Motor neuron (in vitro differentiated cells): ENCODE measurements around the gene OTOG. TPM values are rescaled to one million over a fixed set of nuclear protein-coding genes. Genes with fewer than 3 reads are reported as not detected.

Source experiments
- ATAC-seq, 8 experiments: fragments of 200-7000 bp; cut with Tn5 transposase; replicated peaks in 6 of 8; 2 replicates each; pipeline ENCODE4 v1.8.0; 2021; ENCODE audit warnings: mild to moderate bottlenecking in 8 of 8, moderate library complexity in 8 of 8
- H3K27ac ChIP-seq, 2 donors: fragments of 250-450 bp; sonication (Bioruptor Pico); 2 replicates each; pipeline ENCODE4 v1.9.0; 2021; ENCODE audit warnings: antibody characterized with exemption in 2 of 2, mild to moderate bottlenecking in 2 of 2, moderate library complexity in 1 of 2
- H3K4me1 ChIP-seq, 2 donors: fragments of 250-450 bp; sonication (Bioruptor Pico); replicated peaks in 1 of 2; 2 replicates each; pipeline ENCODE4 v1.6.1; 2021; ENCODE audit warnings: antibody characterized with exemption in 2 of 2, mild to moderate bottlenecking in 2 of 2, moderate library complexity in 1 of 2
- H3K4me3 ChIP-seq, 5 donors: fragments of 250-450 bp; sonication (Bioruptor Pico); 2 replicates each; pipeline ENCODE4 v1.9.0; 2021; ENCODE audit warnings: antibody characterized with exemption in 5 of 5, mild to moderate bottlenecking in 5 of 5, moderate library complexity in 4 of 5
- WGBS, 10 experiments: fragments of 450-650 bp; shearing (Covaris generic); methylation state at CpG; one replicate each; pipeline ENCODE4 v1.0.0; 2022; 5-methylcytosine and 5-hydroxymethylcytosine counted together
- in situ Hi-C, 9 experiments: fragments of 400-800 bp; cut with MboI; loops; one replicate each; pipeline ENCODE4 v1.15.0; 2021; ENCODE audit warnings: low sequenced_read_pairs in 9 of 9, low pct_unique_long_range_greater_than_20kb in 2 of 9; ENCODE audit not compliant: unreplicated experiment in 9 of 9
- total RNA-seq, 8 experiments: library from RNA; unstranded; fragments of 300-600 nt; gene quantifications; 2 replicates each; pipeline versions ENCODE4 v1.2.3 to v1.2.4, GENCODE V29; 2022

OTOG gene
- total RNA-seq, 8 experiments from 2014 or later, result 0.09 to 0.49 (median 0.14) TPM; not detected in 2

GRCh38 chr11:17588166-17588565 is 41.1 kb downstream of the OTOG start:
- in situ Hi-C loops, result loop anchor here in 3 of 9 experiments (25.0 kb wide), 1 partner anchor 399 kb away; no protein-coding TSS in a partner anchor
- WGBS, 10 experiments, result 0 to 79% (median 47%) methylated on average over 1 to 5 of the region's 8 CpGs; no CpG with 5 or more reads in 5 of the 10 experiments
- ATAC-seq, result no peak

GRCh38 chr11:17588721-17589120 is 41.7 kb downstream of the OTOG start:
- no peak overlapping the region for H3K27ac ChIP-seq
- 20 to 87% (median 85%) methylated on average over 1 to 4 of the region's 4 CpGs; no CpG with 5 or more reads in 5 of the 10 experiments for WGBS, 10 experiments
- no peak overlapping the region for H3K4me3 ChIP-seq
- H3K4me1 ChIP-seq, result no peaks in the 10 kb centered on the region
- no peak for ATAC-seq
- in situ Hi-C loops, result loop anchor here in 3 of 9 experiments (25.0 kb wide), 1 partner anchor 399 kb away; no protein-coding TSS in a partner anchor

More at GRCh38 chr11:17588166-17588565, 41.1 kb downstream of the OTOG start:
- H3K4me1 ChIP-seq, result no peaks in the 10 kb centered on the region
- H3K4me3 ChIP-seq, result no peak overlapping the region
- H3K27ac ChIP-seq, result no peak overlapping the region

- ATAC-seq, result no peak
- in situ Hi-C loops, result loop anchor here in 3 of 9 experiments (25.0 kb wide), 1 partner anchor 397 kb away; no protein-coding TSS in a partner anchor
- WGBS, 10 experiments, result 54 to 100% (median 81%) methylated on average over 1 to 5 of the region's 7 CpGs; no CpG with 5 or more reads in 2 of the 10 experiments
- Histone ChIP-seq H3K4me1 (no peaks in the 10 kb centered on the region), H3K4me3 (no peak overlapping the region), H3K27ac (no peak overlapping the region)
Observed at GRCh38 chr11:17590463-17590862, 43.4 kb downstream of the OTOG start.

DNA sequence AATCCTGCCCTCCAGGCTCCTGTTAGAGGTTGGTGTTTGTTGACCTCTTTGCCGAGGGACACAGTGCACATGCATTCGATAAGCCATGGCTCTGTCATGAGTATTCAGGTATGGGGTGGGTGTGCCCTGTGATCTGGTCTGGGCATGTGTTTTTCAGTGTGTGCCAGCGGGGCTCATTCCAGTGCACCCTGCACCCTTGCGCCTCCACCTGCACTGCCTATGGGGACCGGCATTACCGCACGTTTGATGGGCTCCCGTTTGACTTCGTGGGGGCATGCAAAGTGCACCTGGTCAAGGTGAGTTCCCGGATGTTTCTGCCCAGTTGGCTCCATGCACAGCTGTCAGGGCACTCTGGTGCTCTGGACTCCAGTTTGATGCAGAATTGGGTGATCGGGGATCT is 44.2 kb downstream of the OTOG start:
- no peak overlapping the region for H3K4me3 ChIP-seq
- 27 to 91% (median 71%) methylated on average over 1 to 10 of the region's 11 CpGs; no CpG with 5 or more reads in 1 of the 10 experiments for WGBS, 10 experiments
- no peaks in the 10 kb centered on the region for H3K4me1 ChIP-seq
- in situ Hi-C loops, result loop anchor here in 3 of 9 experiments (25.0 kb wide), 1 partner anchor 396 kb away; no protein-coding TSS in a partner anchor
- no peak for ATAC-seq
- H3K27ac ChIP-seq, result no peak overlapping the region

DNA sequence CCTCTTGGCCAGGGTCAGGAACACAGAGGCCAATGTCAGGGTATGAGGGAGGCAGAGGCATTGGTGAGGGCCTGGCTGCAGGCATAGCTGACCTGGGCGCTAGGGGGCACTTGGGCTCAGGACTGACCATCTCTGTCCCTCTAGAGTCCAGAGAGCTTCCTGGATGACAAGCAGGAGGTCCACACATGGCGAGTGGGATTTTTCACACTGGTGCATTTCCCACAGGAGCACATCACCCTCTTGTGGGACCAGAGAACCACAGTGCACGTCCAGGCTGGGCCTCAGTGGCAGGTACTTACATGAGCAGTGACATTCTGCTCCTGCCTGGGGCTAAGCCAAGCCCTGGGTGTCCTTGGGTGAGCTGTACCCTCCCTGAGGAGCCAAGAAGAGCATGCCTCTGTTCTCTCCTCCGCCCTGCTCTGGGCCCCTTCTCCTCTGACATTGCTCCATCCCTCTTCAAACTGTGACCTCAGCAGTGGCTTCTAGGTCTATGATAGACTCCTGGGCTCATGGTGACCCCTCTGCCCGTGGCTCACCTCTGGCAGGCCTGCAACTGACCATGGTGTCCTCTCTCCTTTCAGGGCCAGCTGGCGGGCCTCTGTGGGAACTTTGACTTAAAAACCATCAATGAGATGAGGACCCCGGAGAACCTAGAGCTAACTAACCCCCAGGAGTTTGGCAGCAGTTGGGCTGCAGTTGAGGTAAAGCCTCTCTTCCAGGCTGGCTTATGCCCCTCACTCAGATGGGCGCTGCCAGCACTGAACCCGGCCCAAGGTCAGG is 46.6 kb downstream of the OTOG start:
- in situ Hi-C loops, result loop anchor here in 3 of 9 experiments (25.0 kb wide), 1 partner anchor 394 kb away; no protein-coding TSS in a partner anchor
- Histone ChIP-seq H3K4me1 (no peaks in the 10 kb centered on the region), H3K4me3 (no peak overlapping the region), H3K27ac (no peak overlapping the region)
- 0 to 100% (median 57%) methylated on average over 1 to 3 of the region's 9 CpGs; no CpG with 5 or more reads in 3 of the 10 experiments for WGBS, 10 experiments
- ATAC-seq, result no peak

DNA sequence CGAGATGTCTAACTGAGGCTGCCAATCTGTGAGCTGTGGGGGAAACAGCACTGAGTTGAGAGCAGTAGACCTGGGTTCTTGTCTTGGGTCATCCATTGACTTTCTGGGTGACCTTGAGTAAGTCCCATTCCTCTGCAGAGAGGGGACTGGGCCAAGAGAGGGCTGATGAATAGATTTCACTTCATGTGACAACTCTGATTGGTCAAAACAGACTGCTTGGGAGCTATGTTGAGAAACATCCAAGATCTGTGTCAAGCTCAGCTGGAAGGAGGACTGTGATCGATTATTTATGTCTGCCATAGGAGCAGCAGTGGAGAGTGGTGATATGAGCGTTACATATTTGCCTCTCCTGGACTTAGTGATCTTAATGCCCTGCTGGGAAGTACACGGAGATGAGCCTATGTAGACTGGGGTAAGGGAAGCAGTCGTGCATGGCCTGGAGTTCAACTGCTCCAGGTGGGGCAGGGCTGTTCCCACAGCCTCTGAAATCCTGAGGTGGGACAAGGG is 47.7 kb downstream of the OTOG start:
- in situ Hi-C loops, result loop anchor here in 4 of 9 experiments (5.0 to 25.0 kb wide), 2 partner anchors 388 to 393 kb away; no protein-coding TSS in a partner anchor
- 40 to 100% (median 73%) methylated on average over 1 to 4 of the region's 5 CpGs; no CpG with 5 or more reads in 2 of the 10 experiments for WGBS, 10 experiments

DNA sequence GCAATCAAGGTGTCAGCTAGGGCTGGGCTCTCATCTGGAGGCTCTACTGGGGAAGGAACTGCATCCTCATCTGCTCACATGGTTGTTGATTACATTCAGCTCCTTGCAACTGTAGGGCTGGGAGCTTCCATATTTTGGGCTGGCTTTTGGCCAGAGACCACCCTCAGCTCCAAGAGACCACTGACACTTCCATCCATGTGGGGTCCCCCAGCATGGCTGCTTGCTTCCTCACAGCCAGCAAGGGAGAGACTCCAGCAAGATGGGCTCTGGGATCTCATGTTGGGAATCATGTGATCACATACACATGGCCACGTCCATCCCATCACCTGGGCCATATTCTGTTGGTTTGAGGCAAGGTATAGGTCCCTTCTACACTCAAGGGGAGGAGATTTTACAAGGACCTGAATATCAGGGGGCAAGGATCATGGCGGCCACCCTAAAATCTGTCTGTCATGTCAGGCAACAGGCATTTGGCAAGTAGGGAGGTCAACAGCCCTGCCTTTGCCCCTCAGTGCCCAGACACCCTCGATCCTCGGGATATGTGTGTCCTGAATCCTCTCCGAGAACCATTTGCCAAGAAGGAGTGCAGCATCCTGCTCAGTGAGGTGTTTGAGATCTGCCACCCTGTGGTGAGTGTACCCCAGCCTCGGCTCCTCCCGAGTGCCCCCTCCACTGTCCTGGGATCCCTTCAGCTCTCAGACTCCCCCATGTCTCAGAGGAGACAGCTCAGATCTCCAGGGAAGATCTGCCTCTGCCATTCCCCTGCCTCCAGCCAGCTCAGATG is 48.7 kb downstream of the OTOG start:
- Histone ChIP-seq H3K4me1 (peaks cover 0 to 8% of the 10 kb centered on the region in 2 donors), H3K4me3 (no peak overlapping the region), H3K27ac (no peak overlapping the region)
- in situ Hi-C loops, result loop anchor here in 4 of 9 experiments (5.0 to 25.0 kb wide), 2 partner anchors 387 to 392 kb away; no protein-coding TSS in a partner anchor
- no peak for ATAC-seq
- 17 to 77% (median 59%) methylated on average over 1 to 3 of the region's 7 CpGs; no CpG with 5 or more reads in 4 of the 10 experiments for WGBS, 10 experiments

More for the DNA sequence above, 47.7 kb downstream of the OTOG start:
- no peak overlapping the region for H3K4me3 ChIP-seq
- no peak overlapping the region for H3K27ac ChIP-seq
- peaks cover 0 to 6% of the 10 kb centered on the region in 2 donors for H3K4me1 ChIP-seq
- no peak for ATAC-seq

GRCh38 chr11:17596310-17596669 is 49.2 kb downstream of the OTOG start:
- H3K4me1 ChIP-seq, result peaks cover 0 to 8% of the 10 kb centered on the region in 2 donors
- no peak overlapping the region for H3K4me3 ChIP-seq
- 0 to 80% (median 63%) methylated on average over 1 of the region's 1 CpG; no CpG with 5 or more reads in 7 of the 10 experiments for WGBS, 10 experiments
- in situ Hi-C loops, result loop anchor here in 4 of 9 experiments (5.0 to 25.0 kb wide), 2 partner anchors 386 to 391 kb away; no protein-coding TSS in a partner anchor
- ATAC-seq, result no peak
- H3K27ac ChIP-seq, result no peak overlapping the region

- Histone ChIP-seq H3K27ac (no peak overlapping the region), H3K4me1 (peaks cover 0 to 8% of the 10 kb centered on the region in 2 donors), H3K4me3 (no peak overlapping the region)
- 8 to 94% (median 73%) methylated on average over 2 to 3 of the region's 7 CpGs; no CpG with 5 or more reads in 7 of the 10 experiments for WGBS, 10 experiments
- ATAC-seq, result no peak
- in situ Hi-C loops, result loop anchor here in 4 of 9 experiments (5.0 to 25.0 kb wide), 2 partner anchors 386 to 391 kb away; no protein-coding TSS in a partner anchor
Observed at GRCh38 chr11:17596711-17597110, 49.7 kb downstream of the OTOG start.

GRCh38 chr11:17597770-17598169 is 50.7 kb downstream of the OTOG start:
- in situ Hi-C loops, result loop anchor here in 4 of 9 experiments (5.0 to 25.0 kb wide), 2 partner anchors 385 to 390 kb away; no protein-coding TSS in a partner anchor
- Histone ChIP-seq H3K4me3 (no peak overlapping the region), H3K27ac (no peak overlapping the region), H3K4me1 (peaks cover 0 to 8% of the 10 kb centered on the region in 2 donors)
- no peak for ATAC-seq
- 60 to 100% (median 72%) methylated on average over 1 to 4 of the region's 5 CpGs; no CpG with 5 or more reads in 3 of the 10 experiments for WGBS, 10 experiments

DNA sequence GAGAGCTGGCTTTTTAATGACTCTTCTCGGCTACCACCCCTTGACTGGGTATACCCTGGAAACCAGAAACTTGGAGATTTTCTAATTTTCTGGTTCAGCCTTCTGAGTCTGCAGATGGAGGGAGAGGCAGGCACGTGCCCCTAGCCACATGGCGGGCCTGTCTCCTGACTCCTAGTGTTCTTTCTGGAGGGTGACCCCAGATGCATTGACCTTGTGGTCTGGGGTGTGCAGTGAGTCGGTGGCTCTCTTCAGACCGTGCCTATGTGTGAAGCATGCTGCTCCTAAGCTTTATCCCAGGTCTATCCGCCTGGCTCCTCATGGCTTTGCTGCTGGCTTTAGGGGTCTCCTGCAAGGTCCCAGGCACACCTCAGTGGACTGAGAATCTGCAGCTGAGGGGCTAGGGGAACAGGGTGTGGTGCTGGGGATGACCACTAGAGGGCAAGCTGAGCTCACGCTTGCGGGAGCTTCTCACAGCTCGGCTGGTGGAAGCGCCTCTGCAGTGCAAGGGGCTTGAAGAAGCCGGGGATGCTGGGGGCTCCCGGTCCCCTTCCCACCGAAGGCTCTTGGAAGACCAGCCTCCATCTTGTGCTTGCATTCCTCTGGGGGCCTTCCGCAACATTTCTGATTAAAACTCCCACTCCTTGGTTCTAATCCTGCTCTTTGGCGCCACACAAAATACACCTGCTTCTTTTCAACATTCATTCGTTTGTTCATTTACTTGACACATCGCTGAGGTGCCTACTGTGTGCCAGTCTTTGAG is 51.8 kb downstream of the OTOG start:
- H3K27ac ChIP-seq, result no peak overlapping the region
- peaks cover 0 to 8% of the 10 kb centered on the region in 2 donors for H3K4me1 ChIP-seq
- peak; percentile 86 to 97 (median 95) for ATAC-seq
- WGBS, 10 experiments, result 0 to 80% (median 29%) methylated on average over 1 to 14 of the region's 17 CpGs; no CpG with 5 or more reads in 1 of the 10 experiments
- in situ Hi-C loops, result loop anchor here in 4 of 9 experiments (5.0 to 25.0 kb wide), 2 partner anchors 383 to 388 kb away; no protein-coding TSS in a partner anchor
- H3K4me3 ChIP-seq, result no peak overlapping the region
